ENCODE results near the gene NARS2. TPM values are rescaled to one million over a fixed set of nuclear protein-coding genes. Genes with fewer than 3 reads are reported as not detected.

NARS2 gene
- total and polyA plus RNA-seq, 9 of the 15 experiments (the other 6 are each of a cell fraction or from before 2014, with no cell fraction given): 26.8 to 48.0 (median 34.2) TPM

DNA sequence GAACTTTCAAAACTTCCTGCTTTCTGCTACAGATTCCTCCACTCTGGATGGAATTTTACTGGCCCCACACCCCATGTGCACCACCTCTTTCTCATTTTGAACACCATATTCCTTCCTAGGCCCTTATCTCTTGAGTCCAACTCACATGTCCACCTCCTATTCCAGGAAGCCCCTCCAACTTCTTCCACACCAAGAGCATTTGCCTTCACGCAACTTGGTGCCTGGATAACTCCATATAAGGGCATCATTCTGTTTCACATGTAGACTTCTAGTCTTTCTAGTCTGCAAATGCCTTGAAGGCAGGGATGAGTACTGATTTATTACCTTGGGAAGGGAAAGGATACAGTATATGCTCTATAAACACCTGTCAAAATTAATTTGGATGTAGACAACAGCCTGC lies 174.5 kb downstream of the NARS2 start (continued):
- TF ChIP-seq TAL1 (IDR thresholded peaks at IDR 0.05) (peak; percentile 10; the same call in 1 of the 2 replicates), ZNF263 (CRISPR knock-in tag; IDR thresholded peaks at IDR 0.05; ENCODE audit: borderline replicate concordance) (no peak), ZNF551 (CRISPR knock-in tag; IDR thresholded peaks at IDR 0.05) (no peak), STAT5A (IDR thresholded peaks at IDR 0.05; ENCODE audit: borderline replicate concordance, low read length) (peak; percentile 36; the same call in 1 of the 2 replicates), KDM1A (IDR thresholded peaks at IDR 0.05) (0 out of 4 replicates have a peak, but pooled peaks of 1 of the 2 experiments have one; percentile 28), RCOR1 (IDR thresholded peaks at IDR 0.05; ENCODE audit: borderline replicate concordance in 1 of 2, low read depth in 2 of 2, low read length in 2 of 2) (peak in 1 of 2 experiments; percentile 38; a peak in 1 of 4 replicates), ZFP36 (IDR thresholded peaks at IDR 0.05; ENCODE audit: low read depth, low read length, partially characterized antibody) (peak; percentile 64), CXXC5 (CRISPR knock-in tag; IDR thresholded peaks at IDR 0.05) (peak; percentile 55), BHLHE40 (IDR thresholded peaks at IDR 0.05; ENCODE audit: low read length) (peak; percentile 30; the same call in 1 of the 2 replicates), NCOR1 (IDR thresholded peaks at IDR 0.05) (peak; percentile 37; the same call in 1 of the 2 replicates), PPARD (CRISPR knock-in tag; IDR thresholded peaks at IDR 0.05) (no peak)
- TF ChIP-seq, protein P1, sequence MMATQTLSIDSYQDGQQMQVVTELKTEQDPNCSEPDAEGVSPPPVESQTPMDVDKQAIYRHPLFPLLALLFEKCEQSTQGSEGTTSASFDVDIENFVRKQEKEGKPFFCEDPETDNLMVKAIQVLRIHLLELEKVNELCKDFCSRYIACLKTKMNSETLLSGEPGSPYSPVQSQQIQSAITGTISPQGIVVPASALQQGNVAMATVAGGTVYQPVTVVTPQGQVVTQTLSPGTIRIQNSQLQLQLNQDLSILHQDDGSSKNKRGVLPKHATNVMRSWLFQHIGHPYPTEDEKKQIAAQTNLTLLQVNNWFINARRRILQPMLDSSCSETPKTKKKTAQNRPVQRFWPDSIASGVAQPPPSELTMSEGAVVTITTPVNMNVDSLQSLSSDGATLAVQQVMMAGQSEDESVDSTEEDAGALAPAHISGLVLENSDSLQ (IDR thresholded peaks at IDR 0.05): peak; percentile 10; the same call in 1 of the 2 replicates
- TF ChIP-seq, protein P2, sequence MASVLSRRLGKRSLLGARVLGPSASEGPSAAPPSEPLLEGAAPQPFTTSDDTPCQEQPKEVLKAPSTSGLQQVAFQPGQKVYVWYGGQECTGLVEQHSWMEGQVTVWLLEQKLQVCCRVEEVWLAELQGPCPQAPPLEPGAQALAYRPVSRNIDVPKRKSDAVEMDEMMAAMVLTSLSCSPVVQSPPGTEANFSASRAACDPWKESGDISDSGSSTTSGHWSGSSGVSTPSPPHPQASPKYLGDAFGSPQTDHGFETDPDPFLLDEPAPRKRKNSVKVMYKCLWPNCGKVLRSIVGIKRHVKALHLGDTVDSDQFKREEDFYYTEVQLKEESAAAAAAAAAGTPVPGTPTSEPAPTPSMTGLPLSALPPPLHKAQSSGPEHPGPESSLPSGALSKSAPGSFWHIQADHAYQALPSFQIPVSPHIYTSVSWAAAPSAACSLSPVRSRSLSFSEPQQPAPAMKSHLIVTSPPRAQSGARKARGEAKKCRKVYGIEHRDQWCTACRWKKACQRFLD (CRISPR knock-in tag; IDR thresholded peaks at IDR 0.05): 0 out of 2 replicates have a peak, but pooled peaks have one; percentile 40
- TF ChIP-seq, protein P3, sequence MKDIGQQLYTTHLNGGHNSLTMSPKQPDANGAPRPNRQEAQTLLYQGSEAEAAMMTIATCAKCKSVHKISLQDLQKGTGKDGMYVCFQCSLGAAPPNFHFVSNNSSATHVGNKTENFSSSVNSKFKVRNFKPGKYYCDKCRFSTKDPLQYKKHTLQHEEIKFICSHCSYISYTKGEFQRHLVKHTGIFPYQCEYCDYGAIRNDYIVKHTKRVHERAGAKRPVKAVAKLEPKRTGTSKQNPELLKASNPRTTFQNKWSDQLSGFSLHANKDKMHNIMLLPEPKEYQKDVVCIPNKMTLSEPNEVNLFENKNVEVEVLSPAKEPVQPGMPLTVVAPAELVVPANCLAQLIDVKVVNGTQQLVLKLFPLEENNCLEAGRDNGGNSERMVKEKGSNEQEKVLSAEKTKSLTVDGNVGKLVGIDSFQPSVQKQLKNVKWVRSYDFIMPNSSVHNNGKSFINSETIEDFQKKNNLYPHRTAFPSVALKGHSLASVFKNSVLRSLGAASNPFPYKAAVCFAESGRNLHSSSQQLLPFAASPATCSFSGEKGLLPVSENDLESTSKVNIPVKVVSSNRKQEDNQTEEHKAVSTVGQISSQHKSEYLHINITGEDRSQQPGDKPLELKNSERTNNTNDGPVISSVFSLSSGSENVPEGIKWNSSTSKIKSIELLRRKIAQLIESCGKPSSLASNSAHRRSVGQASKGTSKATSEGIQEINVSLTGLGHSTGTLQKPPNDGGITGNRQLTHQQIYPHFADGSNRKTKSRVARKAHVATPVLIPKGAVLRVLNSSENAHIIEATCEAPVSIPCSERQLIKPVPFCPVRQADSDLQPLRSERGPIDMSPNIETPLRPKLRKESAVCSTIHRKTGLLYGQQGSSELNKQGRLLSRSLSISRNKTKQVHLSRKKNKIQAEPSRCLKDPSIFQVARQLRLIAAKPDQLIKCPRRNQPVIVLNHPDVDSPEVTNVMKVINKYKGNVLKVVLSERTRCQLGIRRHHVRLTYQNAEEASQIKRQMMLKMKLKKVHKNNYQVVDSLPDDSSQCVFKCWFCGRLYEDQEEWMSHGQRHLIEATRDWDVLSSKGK (CRISPR knock-in tag; IDR thresholded peaks at IDR 0.05): no peak

Measured in K562 (cell line).